GM12878 (cell line): ENCODE results near the gene ENPP1.

Experiments used
- ASH2L ChIP-seq: fragments of 300-600, 200-600 bp; sonication (generic); IDR thresholded peaks from 2 replicates; pipeline ENCODE4 v1.6.1; 2017; ENCODE audit warnings: low read depth, mild to moderate bottlenecking, borderline replicate concordance
- BACH1 ChIP-seq: fragments of 450-650 bp; IDR thresholded peaks from 2 replicates; pipeline ENCODE4 v1.6.1; 2017; ENCODE audit warnings: mild to moderate bottlenecking, borderline replicate concordance
- CTCF ChIP-seq, 3 experiments: IDR thresholded peaks in 2 of 3; conservative IDR thresholded peaks in 1 of 3; 2 replicates each; pipeline ENCODE4 v1.5.1; 2011; ENCODE audit warnings: low read depth in 3 of 3, low read length in 3 of 3, mild to moderate bottlenecking in 3 of 3, control low read depth in 2 of 3, moderate library complexity in 2 of 3, inconsistent platforms in 1 of 3, mixed read lengths in 1 of 3; ENCODE audit not compliant: control insufficient read depth in 2 of 3, insufficient read depth in 1 of 3; ENCODE audit errors: extremely low read depth in 1 of 3
- ESRRA ChIP-seq: IDR thresholded peaks from 2 replicates; pipeline ENCODE4 v1.6.1; 2012; ENCODE audit warnings: mild to moderate bottlenecking, low read length, improper control_type of control experiment
- POLR2A ChIP-seq: IDR thresholded peaks from 2 replicates; pipeline ENCODE4 v1.6.1; 2011; ENCODE audit warnings: low read depth, mild to moderate bottlenecking, low read length
- SP1 ChIP-seq: IDR thresholded peaks from one replicate; pipeline ENCODE4 v1.6.1; 2011; ENCODE audit warnings: low read depth, low read length
- USF2 ChIP-seq: IDR thresholded peaks from 2 replicates; pipeline ENCODE4 v1.6.1; 2011; ENCODE audit warnings: low read depth, low read length, improper control_type of control experiment, borderline replicate concordance
- ZBTB4 ChIP-seq: fragments of 450-650 bp; formaldehyde crosslinking; IDR thresholded peaks from 2 replicates; pipeline ENCODE4 v1.4.0; 2022; ENCODE audit warnings: mild to moderate bottlenecking, moderate library complexity

- TF ChIP-seq POLR2A, result no peak
- no peak for TF ChIP-seq SP1
- no peak for TF ChIP-seq BACH1
- no peak for TF ChIP-seq CTCF (IDR thresholded peaks at IDR 0.05 in 2 of 3, conservative IDR thresholded peaks at IDR 0.05 in 1 of 3; ENCODE audit: control insufficient read depth in 2 of 3, extremely low read depth in 1 of 3, insufficient read depth in 1 of 3, low read depth in 3 of 3, low read length in 3 of 3)
- TF ChIP-seq USF2, result no peak
- TF ChIP-seq ASH2L, result no peak
- no peak for TF ChIP-seq ZBTB4 (CRISPR knock-in tag)
- no peak for TF ChIP-seq ESRRA
These were observed 110.2 kb downstream of the ENPP1 start for GRCh38 chr6:131917763-131918649.
